ENCODE measurements around the gene PODXL.

GRCh38 chr7:131556053-131556908 is at the start of gene PODXL:
- TF ChIP-seq CTCF (IDR thresholded peaks at IDR 0.05), result peak in 1 of 6 experiments; percentile 9
- peak in 1 of 2 donors; percentile 31 for TF ChIP-seq POLR2A (IDR thresholded peaks at IDR 0.05)
